ENCODE measurements around the gene IFNL2. TPM values are rescaled to one million over a fixed set of nuclear protein-coding genes. Genes with fewer than 3 reads are reported as not detected.

The IFNL2 gene
- total and polyA plus RNA-seq, 2 donors (not counting 3 experiments of a cell fraction or from before 2014, with no cell fraction given), result not detected

GRCh38 chr19:39251081-39251480 is 17.1 kb upstream of the IFNL2 start:
- no peak overlapping the region for H3K27ac ChIP-seq (ENCODE audit: insufficient read depth, low read depth, low read length)
- ChIA-PET CTCF (interaction anchor here (0.7 to 1.2 kb wide), 2 partner anchors 14 to 31 kb away, joined by 3 read pairs; no protein-coding TSS in a partner anchor), POLR2A (no interaction called here)
- H3K9me1 ChIP-seq (replicated peaks; ENCODE audit: control insufficient read depth, extremely low read depth, insufficient read depth, low read length), result no peaks in the 10 kb centered on the region
- intact Hi-C loops (cut with micrococcal nuclease), result no loop called here
- H3K9ac ChIP-seq (replicated peaks; ENCODE audit: extremely low read depth, insufficient read depth, low read length), result no peak overlapping the region
- dilution Hi-C loops (cut with MboI; ENCODE audit: extremely low pct_ligation_motif_present, low sequenced_read_pairs), result no loop called here
- H3K79me2 ChIP-seq (ENCODE audit: control insufficient read depth, insufficient read depth, low read length), result no peaks in the 10 kb centered on the region
- H3K9me3 ChIP-seq (replicated peaks; ENCODE audit: control insufficient read depth, insufficient read depth, low read length), result no peaks in the 10 kb centered on the region
- no peak for DNase-seq (ENCODE audit: low read depth, low spot score)
- TF ChIP-seq MYC (IDR thresholded peaks at IDR 0.05; ENCODE audit: low read depth, low read length), result no peak
- TF ChIP-seq JUN (IDR thresholded peaks at IDR 0.05; ENCODE audit: borderline replicate concordance, insufficient read depth, insufficient read length, low read depth), result no peak
- no peak for TF ChIP-seq EZH2 (IDR thresholded peaks at IDR 0.05; ENCODE audit: borderline replicate concordance, low read depth, low read length, severe bottlenecking)
- no peak for TF ChIP-seq GATA2 (IDR thresholded peaks at IDR 0.05; ENCODE audit: insufficient read depth, insufficient read length, low read depth, low read length)
- no peak for TF ChIP-seq CTCF (IDR thresholded peaks at IDR 0.05; ENCODE audit: extremely low read depth in 1 of 2, insufficient read depth in 1 of 2, low read depth in 1 of 2, low read length in 2 of 2)
- no peak for TF ChIP-seq MAX (IDR thresholded peaks at IDR 0.05; ENCODE audit: insufficient read depth, insufficient read length)
- no peak for TF ChIP-seq POLR2AphosphoS5 (IDR thresholded peaks at IDR 0.05; ENCODE audit: insufficient read depth, low read depth, low read length)
- H3K4me2 ChIP-seq (ENCODE audit: insufficient read depth, low read length), result no peak overlapping the region
- H3K4me1 ChIP-seq (ENCODE audit: control insufficient read depth, extremely low read depth, insufficient read depth, low read length), result no peaks in the 10 kb centered on the region
- H3K4me3 ChIP-seq (replicated peaks in 1 of 3; ENCODE audit: insufficient read depth in 1 of 3, low read depth in 1 of 3, low read length in 3 of 3), result no peak overlapping the region
- no peak for FAIRE-seq
- H2AFZ ChIP-seq (ENCODE audit: low read depth, low read length), result no peak overlapping the region
- BruUV-seq (replicated peaks), result no TSS peak
- H4K20me1 ChIP-seq (replicated peaks; ENCODE audit: control insufficient read depth, extremely low read depth, insufficient read depth, low read length), result no peaks in the 10 kb centered on the region
- H3K36me3 ChIP-seq (ENCODE audit: control insufficient read depth in 2 of 2, extremely low read depth in 1 of 2, insufficient read depth in 2 of 2, low read length in 2 of 2), result no peaks in the 10 kb centered on the region
- H3K27me3 ChIP-seq (ENCODE audit: control insufficient read depth in 2 of 2, insufficient read depth in 2 of 2, low read length in 2 of 2), result peaks cover 33 to 38% of the 10 kb centered on the region in 2 experiments

Data from endothelial cell of umbilical vein (primary cell).